Suprapubic skin (tissue), 4 donors: ENCODE data around the gene APRT.

Experiments
- CTCF ChIP-seq, 2 donors: fragments of 200-600 bp in 1 of 2; fragments of 450-650 bp in 1 of 2; sonication (generic) in 1 of 2; IDR thresholded peaks; one replicate each; pipeline ENCODE4 v1.5.1; 2016 to 2019; ENCODE audit warnings: antibody characterized with exemption in 2 of 2, mild to moderate bottlenecking in 1 of 2, moderate library complexity in 1 of 2
- EP300 ChIP-seq: sonication (generic); formaldehyde crosslinking; IDR thresholded peaks from one replicate; pipeline ENCODE4 v1.6.1; 2017; ENCODE audit warnings: antibody characterized with exemption
- POLR2A ChIP-seq, 2 donors: fragments of 450-650 bp; IDR thresholded peaks; one replicate each; pipeline ENCODE4 v1.6.1; 2017; ENCODE audit warnings: antibody characterized with exemption in 2 of 2, mild to moderate bottlenecking in 2 of 2, moderate library complexity in 2 of 2
- POLR2AphosphoS5 ChIP-seq, 3 donors: sonication (generic); formaldehyde crosslinking; IDR thresholded peaks; one replicate each; pipeline ENCODE4 v1.6.1; 2017; ENCODE audit warnings: antibody characterized with exemption in 3 of 3

GRCh38 chr16:88827727-88828126 is 16.0 kb upstream of the APRT start:
- no peak for TF ChIP-seq CTCF (IDR thresholded peaks at IDR 0.05)
- TF ChIP-seq EP300 = no peak
- TF ChIP-seq POLR2A (IDR thresholded peaks at IDR 0.05) = no peak
- TF ChIP-seq POLR2AphosphoS5 (IDR thresholded peaks at IDR 0.05) = no peak
